Hematopoietic multipotent progenitor cell treated with erythropoietin and hydrocortisone succinate and interleukin-3 and kit ligand, for 17 days (in vitro differentiated cells): Measurements from ENCODE around the gene LGALS9C.
"Not testable (repeated sequence)": the region's sequence is repeated elsewhere in the genome, so short reads cannot be mapped to it uniquely, and the experiment has no call there.

Experiments used
- DNase-seq: peaks from one replicate; pipeline ENCODE4 v3.0.0-alpha.2; 2015; ENCODE audit warnings: low spot score

Gene LGALS9C

GRCh38 chr17:18476508-18477308, at the start of gene LGALS9C:
TSS of gene LGALS9C (plus strand) at chr17:18476789. CDS start at chr17:18476855, 66 bp downstream.
- not testable (repeated sequence) for DNase-seq

DNA sequence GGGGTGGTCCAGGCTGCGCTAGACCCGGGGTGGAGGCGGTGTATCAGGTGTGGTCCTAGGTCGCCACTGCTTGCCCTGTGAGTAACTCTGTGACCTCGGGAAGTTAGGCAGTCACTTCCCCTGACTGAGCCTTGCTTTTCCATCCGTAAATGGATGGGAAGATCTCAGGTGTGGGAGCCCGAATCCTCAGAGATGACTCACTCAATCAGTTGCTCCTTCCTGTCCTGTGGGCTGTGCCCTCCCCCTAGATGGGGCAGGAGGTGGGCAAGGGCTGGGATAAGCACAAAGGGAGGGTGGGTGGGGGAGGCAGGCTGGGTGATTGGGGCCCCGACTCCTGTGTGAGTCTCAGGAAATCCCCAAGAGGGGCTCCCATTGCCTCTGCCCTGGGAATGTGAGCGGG, 44.4 kb upstream of the LGALS9C start:
- DNase-seq: not testable (repeated sequence)

- not testable (repeated sequence) for DNase-seq
Measured at GRCh38 chr17:18439465-18439870, 37.1 kb upstream of the LGALS9C start.

DNA sequence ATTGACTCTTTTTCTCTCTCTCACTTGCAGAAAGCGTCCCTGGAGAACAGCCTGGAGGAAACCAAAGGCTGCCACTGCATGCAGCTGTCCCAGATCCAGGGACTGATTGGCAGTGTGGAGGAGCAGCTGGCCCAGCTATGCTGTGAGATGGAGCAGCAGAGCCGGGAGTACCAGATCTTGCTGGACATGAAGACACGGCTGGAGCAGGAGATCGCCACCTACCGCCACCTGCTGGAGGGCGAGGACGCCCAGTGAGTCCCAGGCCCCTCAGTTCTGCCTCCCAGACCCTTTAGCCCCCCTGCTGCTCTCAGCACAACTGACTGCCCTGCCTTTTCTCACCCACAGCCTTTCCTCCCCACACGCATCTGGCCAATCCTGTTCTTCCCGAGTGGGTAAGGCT, 34.5 kb upstream of the LGALS9C start:
- not testable (repeated sequence) for DNase-seq

DNA sequence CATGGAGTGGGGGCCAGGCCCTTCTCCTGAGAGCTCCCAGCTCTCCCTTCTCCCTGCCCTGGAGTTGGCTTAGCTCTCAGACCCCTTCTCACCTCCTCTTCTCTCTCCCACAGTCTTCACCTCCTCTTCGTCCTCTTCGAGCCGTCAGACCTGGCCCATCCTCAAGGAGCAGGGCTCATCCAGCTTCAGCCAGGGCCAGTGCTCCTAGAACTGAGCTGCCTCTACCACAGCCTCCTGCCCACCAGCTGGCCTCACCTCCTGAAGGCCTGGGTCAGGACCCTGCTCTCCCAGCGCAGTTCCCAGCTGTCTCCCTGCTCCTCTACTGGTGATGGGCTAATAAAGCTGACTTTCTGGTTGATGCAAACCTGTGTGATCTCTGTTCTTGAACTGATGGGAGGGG, 34.1 kb upstream of the LGALS9C start:
- not testable (repeated sequence) for DNase-seq

GRCh38 chr17:18447476-18448205, 28.9 kb upstream of the LGALS9C start:
- not testable (repeated sequence) for DNase-seq

DNA sequence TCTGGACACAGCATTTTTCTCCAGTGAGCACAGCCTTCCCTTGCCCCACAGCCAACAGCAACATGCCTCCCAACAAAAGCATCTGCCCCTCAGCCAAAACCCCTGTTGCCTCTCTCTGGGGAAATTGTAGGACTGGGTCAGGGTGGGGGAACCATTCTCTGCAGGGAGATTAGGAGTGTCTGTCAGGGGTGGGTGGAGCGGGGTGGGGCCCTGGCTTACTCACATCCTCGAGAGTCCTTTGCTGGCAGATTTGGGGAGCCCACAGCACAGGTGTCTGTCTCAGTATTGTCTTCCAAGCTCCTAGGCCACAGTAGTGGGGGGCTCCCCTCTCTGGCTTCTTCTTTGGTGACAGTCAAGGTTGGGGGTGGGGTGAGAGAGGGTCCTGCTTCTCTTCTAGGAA, 28.3 kb upstream of the LGALS9C start:
- not testable (repeated sequence) for DNase-seq

DNA sequence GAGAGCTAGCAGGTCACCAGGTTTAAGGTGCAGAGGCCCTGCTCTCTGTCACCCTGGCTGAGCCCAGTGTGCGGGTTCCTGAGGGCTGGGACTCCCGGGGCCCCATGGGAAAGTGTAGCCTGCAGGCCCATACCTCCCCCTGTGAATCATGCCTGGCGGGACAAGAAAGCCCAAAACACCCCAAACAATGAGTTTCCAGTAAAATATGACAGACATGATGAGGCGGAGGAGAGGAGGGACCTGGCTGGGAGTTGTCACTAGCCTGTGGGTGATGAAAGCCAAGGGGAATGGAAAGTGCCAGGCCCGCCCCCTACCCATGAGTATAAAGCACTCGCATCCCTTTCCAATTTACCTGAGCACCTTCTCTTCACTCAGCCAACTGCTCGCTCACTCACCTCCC, 26.8 kb upstream of the LGALS9C start:
- DNase-seq: not testable (repeated sequence)

- not testable (repeated sequence) for DNase-seq
Measured at GRCh38 chr17:18450998-18451397, 25.6 kb upstream of the LGALS9C start.

GRCh38 chr17:18451969-18452368, 24.6 kb upstream of the LGALS9C start:
- DNase-seq: not testable (repeated sequence)

DNA sequence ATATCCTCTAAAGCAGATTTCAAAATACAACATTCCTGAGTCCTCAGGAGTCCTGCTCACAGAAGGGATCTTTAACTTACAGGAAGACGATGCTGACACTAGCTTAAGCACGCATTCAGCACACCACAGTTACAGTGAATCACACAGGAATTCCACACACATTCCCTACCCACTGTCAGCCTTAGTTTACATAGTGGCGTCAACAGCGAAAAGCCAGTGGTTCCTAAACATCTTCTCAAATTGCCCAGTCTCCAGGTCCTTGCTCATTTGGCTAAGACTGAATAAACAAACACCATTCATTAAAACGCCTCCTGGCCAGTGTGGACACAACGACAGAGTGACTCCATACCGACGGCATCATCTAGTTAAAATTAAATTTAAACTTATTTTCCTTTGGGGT, 17.6 kb upstream of the LGALS9C start:
- not testable (repeated sequence) for DNase-seq

GRCh38 chr17:18463831-18464502, 12.6 kb upstream of the LGALS9C start:
- not testable (repeated sequence) for DNase-seq

DNA sequence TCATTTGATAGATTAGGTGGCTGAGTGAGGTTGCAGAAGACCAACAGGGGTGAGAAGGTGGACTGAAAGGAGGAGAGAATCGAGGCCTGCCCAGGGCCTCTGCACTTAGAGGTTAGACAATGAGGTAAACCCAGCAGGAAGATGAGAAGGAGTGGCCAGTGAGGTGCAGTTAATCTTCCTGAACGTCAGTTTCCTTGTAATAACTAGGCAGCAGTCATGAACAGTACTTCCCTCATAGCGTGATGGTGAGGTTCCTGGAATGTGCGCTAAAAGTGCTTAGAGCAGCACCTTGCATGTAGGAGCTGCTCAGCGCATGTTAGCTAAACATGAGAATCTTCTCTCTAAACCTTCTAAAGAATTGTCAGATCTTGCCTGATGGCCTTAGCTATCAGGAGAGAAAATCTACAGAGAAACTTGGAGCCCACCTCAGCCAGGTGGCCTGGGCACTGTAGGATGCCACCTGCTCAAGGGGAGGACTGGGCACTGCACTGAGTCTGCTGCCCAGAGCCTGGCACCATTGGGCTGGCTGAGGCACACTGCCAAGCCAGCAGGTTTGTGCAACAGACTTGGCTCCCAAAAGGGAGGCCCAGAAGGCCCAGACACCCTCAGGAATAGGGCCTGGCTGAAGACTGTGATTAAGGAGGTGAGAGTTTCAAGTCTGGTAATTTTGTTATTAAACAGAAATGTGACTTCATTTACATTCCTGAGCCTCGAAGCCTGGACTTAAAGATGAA, 10.2 kb upstream of the LGALS9C start:
- not testable (repeated sequence) for DNase-seq

DNA sequence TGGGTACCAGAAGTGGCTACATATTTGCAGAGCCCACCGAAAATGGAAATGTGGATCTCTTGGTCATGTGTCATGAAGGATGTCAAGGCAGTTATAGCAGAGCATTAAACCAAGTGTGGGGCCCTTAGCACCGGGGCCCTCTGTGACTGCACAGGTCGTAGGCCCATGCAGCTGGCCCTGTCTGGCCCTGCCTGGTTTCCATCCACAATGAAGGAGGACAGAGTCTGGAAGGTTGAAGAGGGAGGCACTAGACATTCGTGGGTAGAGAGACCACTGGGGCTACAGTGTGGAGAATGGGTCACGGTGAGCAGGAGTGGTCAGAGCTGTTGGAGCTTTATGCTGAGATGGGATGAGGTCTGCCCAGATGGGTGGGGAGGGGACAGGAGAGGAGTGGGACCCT, 9.6 kb upstream of the LGALS9C start:
- not testable (repeated sequence) for DNase-seq

DNA sequence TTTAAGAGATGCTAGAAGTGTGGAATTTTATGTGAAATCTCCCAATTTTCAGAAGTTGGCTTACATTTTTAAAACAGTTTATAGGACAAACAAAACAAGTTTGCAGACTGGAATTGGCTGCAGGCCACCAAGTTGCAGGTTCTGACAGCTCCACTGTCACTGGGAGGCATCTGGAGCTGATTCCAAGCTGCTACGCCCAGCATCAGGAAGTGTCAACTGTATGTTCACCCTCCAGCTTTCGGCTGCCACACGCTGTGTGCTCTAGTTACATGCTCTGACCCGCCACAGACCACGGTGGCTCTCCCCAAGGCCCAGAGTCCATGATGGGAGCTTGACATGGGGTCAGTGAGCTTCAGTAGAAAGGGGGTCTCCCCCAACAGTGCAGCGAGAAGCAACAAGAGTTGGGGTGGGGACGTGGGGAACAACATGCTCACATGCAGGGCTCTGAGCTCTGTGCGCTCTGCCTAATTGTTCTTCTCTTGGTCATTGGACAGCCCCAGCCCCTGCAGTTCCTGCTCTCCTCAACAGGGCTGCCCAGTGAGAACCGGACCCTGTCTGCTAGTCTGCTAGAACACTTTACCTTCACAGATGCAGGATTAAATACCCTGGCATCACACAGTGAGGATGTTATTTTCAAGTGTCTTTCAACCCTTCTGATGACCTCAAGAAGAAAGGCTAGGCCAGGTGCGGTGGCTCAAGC, 8.0 kb upstream of the LGALS9C start:
- DNase-seq: not testable (repeated sequence)

GRCh38 chr17:18469837-18470236, 6.8 kb upstream of the LGALS9C start:
- not testable (repeated sequence) for DNase-seq

DNA sequence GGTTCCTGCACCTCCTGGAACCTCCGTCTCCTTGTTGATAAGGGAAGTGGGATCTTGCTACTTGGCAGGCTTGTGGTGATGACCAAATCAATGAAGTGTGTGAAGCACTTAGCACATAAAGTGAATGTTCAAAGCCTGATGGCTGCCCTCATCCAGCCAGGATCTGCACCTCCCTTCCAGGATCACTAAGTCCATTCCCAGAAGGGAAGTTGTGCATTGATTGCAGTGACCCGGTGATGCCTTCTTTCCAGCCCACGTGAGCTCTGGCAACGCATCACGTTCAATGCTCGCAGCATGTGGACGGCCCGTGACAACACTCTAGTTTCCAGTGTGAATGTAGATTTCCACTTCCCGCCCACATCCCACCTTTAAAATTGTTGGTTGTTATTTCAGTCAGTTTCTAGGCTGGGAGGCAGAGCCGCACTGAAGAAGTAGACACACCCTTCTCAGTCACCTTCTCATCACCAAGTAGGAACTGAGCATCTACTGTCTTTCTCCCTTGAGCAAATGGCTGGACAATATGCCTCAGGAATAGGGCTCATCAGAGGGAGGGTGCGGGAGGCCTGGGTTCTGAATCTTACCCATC, 6.2 kb upstream of the LGALS9C start:
- DNase-seq: not testable (repeated sequence)

DNA sequence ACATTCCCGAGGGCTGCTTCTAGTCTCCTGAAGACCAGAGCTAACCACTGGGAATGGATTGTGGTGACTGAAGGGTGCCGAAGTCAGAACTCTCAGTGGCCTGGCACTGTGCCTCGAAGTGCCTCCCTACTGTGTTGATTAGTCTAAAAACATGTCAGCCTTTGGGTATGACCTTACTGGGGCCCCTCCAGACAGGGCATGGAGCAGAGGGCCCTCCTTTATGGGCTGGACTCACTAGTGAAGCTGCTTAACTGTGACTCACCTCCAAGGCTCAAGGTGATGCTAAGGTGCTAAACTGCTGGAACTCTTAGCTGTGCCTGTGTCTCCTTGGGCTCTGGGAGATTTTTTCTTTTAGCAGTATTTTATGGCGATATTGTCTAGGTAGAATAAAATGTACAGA, 2.6 kb upstream of the LGALS9C start:
- not testable (repeated sequence) for DNase-seq

DNA sequence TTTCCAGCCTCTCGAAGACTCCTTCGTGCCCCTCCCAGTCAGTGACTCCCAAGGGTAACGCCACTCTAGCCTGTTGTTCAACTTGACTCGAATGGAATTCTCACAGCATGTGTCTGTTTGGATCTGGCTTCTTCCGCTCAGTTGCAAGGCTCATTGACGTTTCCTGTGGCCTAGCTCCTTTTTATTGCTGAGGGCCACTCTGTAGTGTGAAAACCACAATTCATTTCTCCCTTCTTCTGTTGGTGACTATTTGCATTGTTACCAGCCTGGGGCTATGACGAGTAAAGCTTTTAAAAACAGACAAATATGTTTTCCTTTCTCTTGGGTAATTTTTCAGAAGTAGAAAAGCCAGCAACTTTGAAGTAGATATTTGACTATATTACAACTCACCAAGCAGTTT, 1.8 kb upstream of the LGALS9C start:
- not testable (repeated sequence) for DNase-seq

GRCh38 chr17:18477367-18477766, 778 bp downstream of the LGALS9C start:
- DNase-seq: not testable (repeated sequence)

- not testable (repeated sequence) for DNase-seq
Measured at GRCh38 chr17:18478362-18478761, 1.8 kb downstream of the LGALS9C start.
